ENCODE data around the gene CEND1. TPM values are rescaled to one million over a fixed set of nuclear protein-coding genes. Genes with fewer than 3 reads are reported as not detected.

Gene CEND1
- total RNA-seq, 1 donor from 2014 or later = 0.20 TPM

DNA sequence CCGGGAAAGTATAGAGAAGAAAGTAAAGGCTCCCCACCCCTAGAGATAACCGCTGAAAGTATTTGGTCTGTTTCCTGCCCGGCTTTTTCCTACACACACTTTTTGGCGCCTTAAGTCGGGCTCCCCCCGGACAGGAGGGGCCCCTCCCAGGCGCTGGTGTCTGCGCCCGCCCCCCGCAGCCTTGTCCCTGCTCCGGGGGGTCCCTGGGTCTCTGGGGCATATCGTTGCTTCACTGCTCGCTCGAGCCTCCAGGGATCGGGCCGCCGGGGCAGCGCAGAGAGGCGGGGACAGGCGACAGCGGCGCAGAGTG is 36.9 kb upstream of the CEND1 start:
- no peaks in the 10 kb centered on the region for H3K27me3 Mint-ChIP-seq (ENCODE audit: low read depth)
- no peak for DNase-seq (ENCODE audit: low spot score)
- H3K4me1 Mint-ChIP-seq (ENCODE audit: low read depth) = peaks cover 44% of the 10 kb centered on the region

DNA sequence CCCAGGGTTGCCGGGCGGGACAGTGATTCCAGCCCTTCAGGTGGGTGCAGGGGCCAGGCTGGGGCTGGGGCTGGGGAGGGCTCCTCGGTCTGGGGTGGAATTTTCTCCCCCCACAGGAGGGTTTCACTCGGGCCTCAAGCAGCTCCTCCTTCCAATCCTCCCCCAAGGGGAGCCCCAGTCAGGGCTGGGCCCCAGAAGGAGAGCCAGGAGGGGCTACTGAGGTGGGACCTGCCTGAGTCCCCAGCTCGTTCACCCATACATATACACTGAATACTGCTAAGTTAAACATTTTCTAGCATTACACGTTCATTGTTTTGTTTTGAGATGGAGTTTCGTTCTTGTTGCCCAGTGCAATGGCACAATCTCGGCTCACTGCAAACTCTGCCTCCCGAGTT is 36.3 kb upstream of the CEND1 start:
- peak overlapping the region; percentile 36 for H3K4me3 Mint-ChIP-seq (ENCODE audit: unreplicated experiment)
- H3K27ac Mint-ChIP-seq (ENCODE audit: unreplicated experiment) = no peak overlapping the region
- no peaks in the 10 kb centered on the region for H3K27me3 Mint-ChIP-seq (ENCODE audit: low read depth)
- TF ChIP-seq, protein P1, sequence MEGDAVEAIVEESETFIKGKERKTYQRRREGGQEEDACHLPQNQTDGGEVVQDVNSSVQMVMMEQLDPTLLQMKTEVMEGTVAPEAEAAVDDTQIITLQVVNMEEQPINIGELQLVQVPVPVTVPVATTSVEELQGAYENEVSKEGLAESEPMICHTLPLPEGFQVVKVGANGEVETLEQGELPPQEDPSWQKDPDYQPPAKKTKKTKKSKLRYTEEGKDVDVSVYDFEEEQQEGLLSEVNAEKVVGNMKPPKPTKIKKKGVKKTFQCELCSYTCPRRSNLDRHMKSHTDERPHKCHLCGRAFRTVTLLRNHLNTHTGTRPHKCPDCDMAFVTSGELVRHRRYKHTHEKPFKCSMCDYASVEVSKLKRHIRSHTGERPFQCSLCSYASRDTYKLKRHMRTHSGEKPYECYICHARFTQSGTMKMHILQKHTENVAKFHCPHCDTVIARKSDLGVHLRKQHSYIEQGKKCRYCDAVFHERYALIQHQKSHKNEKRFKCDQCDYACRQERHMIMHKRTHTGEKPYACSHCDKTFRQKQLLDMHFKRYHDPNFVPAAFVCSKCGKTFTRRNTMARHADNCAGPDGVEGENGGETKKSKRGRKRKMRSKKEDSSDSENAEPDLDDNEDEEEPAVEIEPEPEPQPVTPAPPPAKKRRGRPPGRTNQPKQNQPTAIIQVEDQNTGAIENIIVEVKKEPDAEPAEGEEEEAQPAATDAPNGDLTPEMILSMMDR (IDR thresholded peaks at IDR 0.05) = no peak
- peaks cover 6% of the 10 kb centered on the region for H3K36me3 Mint-ChIP-seq (ENCODE audit: low read depth)
- no peak for DNase-seq (ENCODE audit: low spot score)
- H3K9me3 Mint-ChIP-seq (ENCODE audit: low read depth) = no peaks in the 10 kb centered on the region
- H3K4me1 Mint-ChIP-seq (ENCODE audit: low read depth) = peaks cover 44% of the 10 kb centered on the region

More for the DNA sequence above, 36.9 kb upstream of the CEND1 start:
- Mint-ChIP-seq H3K9me3 (ENCODE audit: low read depth) (no peaks in the 10 kb centered on the region), H3K4me3 (ENCODE audit: unreplicated experiment) (peak overlapping the region; percentile 36), H3K27ac (ENCODE audit: unreplicated experiment) (no peak overlapping the region), H3K36me3 (ENCODE audit: low read depth) (peaks cover 6% of the 10 kb centered on the region)
- TF ChIP-seq, protein P1 (IDR thresholded peaks at IDR 0.05) = no peak

DNA sequence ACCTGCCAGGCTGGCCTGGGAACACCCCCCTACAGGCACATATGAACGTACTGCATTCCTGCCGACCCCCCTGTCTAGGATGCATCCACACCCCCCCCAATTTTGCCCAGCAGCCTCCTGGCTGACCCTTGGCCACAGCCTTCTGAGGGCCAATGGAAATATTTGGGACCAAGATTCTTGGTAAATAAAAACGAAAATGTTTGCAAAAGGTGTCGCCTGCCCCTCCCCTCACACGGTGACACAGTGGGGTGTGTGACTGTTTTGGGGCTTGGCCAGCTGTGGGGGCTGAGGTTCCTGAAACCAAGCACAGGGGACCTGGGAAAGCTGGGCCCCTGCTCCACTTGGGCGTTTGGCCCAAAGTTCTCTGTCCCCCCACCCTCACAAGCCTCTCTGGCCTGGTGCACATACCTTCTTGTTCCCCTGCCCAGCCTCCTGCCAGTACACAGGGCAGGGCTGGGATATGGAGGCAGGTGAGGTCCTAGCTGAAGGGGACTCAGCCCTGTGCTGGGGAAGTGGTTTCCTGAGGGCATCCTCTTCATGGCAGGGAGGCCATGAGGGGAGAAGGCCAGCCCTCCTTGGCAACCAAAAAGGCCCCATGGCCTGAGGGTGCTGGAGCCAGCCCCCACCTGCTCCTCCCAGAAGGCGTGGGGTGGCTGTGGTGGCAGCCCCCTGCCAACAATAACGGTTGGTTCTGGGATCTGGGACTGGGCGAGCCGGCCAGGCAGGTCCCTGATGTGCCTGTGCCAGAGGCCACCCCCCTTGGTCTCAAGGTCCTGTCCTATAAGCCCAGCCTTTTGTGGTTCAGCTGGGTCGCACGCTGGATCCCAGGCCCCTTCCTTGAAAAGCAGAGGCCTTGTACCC is 35.7 kb upstream of the CEND1 start:
- Mint-ChIP-seq H3K36me3 (ENCODE audit: low read depth) (peaks cover 6% of the 10 kb centered on the region), H3K4me1 (ENCODE audit: low read depth) (peaks cover 47% of the 10 kb centered on the region), H3K4me3 (ENCODE audit: unreplicated experiment) (no peak overlapping the region), H3K27me3 (ENCODE audit: low read depth) (no peaks in the 10 kb centered on the region), H3K9me3 (ENCODE audit: low read depth) (no peaks in the 10 kb centered on the region), H3K27ac (ENCODE audit: unreplicated experiment) (no peak overlapping the region)
- DNase-seq (ENCODE audit: low spot score) = no peak
- TF ChIP-seq, protein P1 (IDR thresholded peaks at IDR 0.05) = no peak

DNA sequence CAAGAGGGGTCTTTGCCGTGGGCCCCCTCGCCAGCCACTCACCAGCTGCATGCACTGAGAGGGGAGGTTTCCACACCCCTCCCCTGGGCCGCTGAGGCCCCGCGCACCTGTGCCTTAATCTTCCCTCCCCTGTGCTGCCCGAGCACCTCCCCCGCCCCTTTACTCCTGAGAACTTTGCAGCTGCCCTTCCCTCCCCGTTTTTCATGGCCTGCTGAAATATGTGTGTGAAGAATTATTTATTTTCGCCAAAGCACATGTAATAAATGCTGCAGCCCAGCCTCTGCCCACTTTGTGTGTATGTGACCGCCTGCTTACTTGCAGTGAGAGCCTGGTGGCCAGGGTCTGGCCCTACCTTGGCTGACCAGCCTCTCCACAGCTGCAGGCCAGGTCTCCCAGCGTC is 35.1 kb upstream of the CEND1 start:
- Mint-ChIP-seq H3K9me3 (ENCODE audit: low read depth) (no peaks in the 10 kb centered on the region), H3K4me1 (ENCODE audit: low read depth) (peaks cover 45% of the 10 kb centered on the region), H3K27ac (ENCODE audit: unreplicated experiment) (no peak overlapping the region), H3K36me3 (ENCODE audit: low read depth) (peaks cover 6% of the 10 kb centered on the region), H3K4me3 (ENCODE audit: unreplicated experiment) (no peak overlapping the region), H3K27me3 (ENCODE audit: low read depth) (no peaks in the 10 kb centered on the region)
- TF ChIP-seq, protein P1 (IDR thresholded peaks at IDR 0.05) = no peak
- DNase-seq (ENCODE audit: low spot score) = no peak

DNA sequence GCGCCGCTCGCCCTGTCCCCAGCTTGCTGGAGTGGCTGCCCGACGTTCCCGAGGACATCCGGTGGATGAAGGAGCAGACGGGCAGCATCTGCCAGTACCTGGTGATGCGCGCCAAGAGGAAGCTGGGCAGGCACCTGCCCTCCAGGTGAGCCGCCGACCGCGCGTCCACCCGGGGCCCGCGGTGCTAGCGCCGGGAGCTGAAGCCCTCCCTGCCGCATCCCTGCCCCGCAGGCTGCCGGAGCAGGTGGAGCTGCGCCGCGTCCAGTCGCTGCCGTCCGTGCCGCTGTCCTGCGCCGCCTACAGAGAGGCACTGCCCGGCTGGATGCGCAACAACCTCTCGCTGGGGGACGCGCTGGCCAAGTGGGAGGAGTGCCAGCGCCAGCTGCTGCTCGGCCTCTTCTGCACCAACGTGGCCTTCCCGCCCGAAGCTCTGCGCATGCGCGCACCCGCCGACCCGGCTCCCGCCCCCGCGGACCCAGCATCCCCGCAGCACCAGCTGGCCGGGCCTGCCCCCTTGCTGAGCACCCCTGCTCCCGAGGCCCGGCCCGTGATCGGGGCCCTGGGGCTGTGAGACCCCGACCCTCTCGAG is 34.5 kb upstream of the CEND1 start:
- TF ChIP-seq, protein P1 (IDR thresholded peaks at IDR 0.05) = no peak
- Mint-ChIP-seq H3K27me3 (ENCODE audit: low read depth) (no peaks in the 10 kb centered on the region), H3K9me3 (ENCODE audit: low read depth) (no peaks in the 10 kb centered on the region), H3K4me1 (ENCODE audit: low read depth) (peaks cover 40% of the 10 kb centered on the region), H3K27ac (ENCODE audit: unreplicated experiment) (no peak overlapping the region), H3K4me3 (ENCODE audit: unreplicated experiment) (no peak overlapping the region), H3K36me3 (ENCODE audit: low read depth) (peaks cover 6% of the 10 kb centered on the region)
- DNase-seq (ENCODE audit: low spot score) = no peak
